Loucy (cell line): ENCODE measurements around the gene SLC39A13.

ENCODE experiments used
- EZH2phosphoT487 ChIP-seq: fragments of 200-600 bp; IDR thresholded peaks from 2 replicates; pipeline ENCODE4 v1.6.1; 2018; ENCODE audit warnings: antibody characterized with exemption, mild to moderate bottlenecking, moderate library complexity, borderline replicate concordance
- TF ChIP-seq, protein P1 (sequence below): fragments of 200-600 bp; sonication (generic); conservative IDR thresholded peaks from 2 replicates; pipeline ENCODE4 v1.5.1; 2014; ENCODE audit warnings: mild to moderate bottlenecking, antibody characterized with exemption, low read length

DNA sequence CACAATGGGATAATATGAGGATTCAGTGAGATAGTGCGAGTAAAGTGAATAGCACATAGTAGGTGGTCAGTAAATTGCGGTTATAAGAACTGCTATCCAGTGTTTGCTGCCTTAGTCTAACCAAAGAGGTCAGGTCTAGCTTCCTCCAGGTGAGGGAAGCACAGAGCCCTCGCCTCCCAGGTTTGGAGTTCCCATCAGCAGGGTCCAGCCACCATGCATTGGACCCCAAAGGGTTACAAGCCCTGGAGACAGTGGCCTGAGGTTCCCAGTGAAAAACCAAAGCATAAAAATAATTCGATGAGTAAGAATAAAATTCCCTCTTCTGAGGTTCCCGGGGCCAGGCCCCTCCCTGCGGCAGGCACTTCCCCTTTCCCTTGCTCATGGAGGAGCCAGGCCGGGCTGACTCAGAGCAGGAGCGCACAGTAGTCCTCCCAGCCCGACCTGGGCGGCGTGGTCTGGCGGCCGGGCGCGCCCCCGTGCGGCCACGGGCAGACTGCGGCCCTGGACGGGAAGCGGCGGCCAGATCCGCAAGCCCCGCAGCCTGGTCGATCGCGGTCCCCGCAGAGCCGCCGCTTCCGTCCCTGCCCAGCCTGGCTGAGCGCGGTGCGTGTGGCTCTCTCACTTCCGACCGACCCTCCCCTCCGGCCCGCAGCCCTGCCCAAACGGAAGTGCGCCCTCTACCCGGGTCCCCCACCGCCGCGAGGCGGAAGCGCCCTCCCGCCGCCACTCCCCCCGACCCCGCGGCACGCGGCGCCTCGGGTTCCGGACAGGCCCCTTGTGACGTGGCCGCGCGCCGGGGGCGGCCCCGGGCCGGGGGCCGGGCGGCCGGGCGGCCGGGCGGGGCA is at the start of gene SLC39A13:
- TF ChIP-seq, protein P1, sequence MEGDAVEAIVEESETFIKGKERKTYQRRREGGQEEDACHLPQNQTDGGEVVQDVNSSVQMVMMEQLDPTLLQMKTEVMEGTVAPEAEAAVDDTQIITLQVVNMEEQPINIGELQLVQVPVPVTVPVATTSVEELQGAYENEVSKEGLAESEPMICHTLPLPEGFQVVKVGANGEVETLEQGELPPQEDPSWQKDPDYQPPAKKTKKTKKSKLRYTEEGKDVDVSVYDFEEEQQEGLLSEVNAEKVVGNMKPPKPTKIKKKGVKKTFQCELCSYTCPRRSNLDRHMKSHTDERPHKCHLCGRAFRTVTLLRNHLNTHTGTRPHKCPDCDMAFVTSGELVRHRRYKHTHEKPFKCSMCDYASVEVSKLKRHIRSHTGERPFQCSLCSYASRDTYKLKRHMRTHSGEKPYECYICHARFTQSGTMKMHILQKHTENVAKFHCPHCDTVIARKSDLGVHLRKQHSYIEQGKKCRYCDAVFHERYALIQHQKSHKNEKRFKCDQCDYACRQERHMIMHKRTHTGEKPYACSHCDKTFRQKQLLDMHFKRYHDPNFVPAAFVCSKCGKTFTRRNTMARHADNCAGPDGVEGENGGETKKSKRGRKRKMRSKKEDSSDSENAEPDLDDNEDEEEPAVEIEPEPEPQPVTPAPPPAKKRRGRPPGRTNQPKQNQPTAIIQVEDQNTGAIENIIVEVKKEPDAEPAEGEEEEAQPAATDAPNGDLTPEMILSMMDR = peak; percentile 73
- no peak for TF ChIP-seq EZH2phosphoT487
